OCI-LY1 (cell line): ENCODE measurements around the gene TAF3.

ENCODE experiments used
- H2AFZ ChIP-seq: fragments of 200-600 bp; sonication (generic), shearing (Covaris generic); 2 replicates; pipeline ENCODE4 v1.6.0; 2014; ENCODE audit warnings: antibody characterized with exemption, mild to moderate bottlenecking, low read length
- H3F3A ChIP-seq: fragments of 200-600 bp; sonication (generic), shearing (Covaris generic); 2 replicates; pipeline ENCODE4 v1.6.0; 2014; ENCODE audit warnings: mild to moderate bottlenecking, antibody characterized with exemption, low read length, moderate library complexity; ENCODE audit not compliant: insufficient read depth
- H3K27ac ChIP-seq: fragments of 200-600 bp; sonication (generic); 2 replicates; pipeline ENCODE4 v1.5.1; 2014; ENCODE audit warnings: low read length, mixed run types, mild to moderate bottlenecking, low read depth; ENCODE audit not compliant: poor library complexity, severe bottlenecking
- H3K27me3 ChIP-seq: fragments of 200-600 bp; sonication (generic); 2 replicates; pipeline ENCODE4 v1.6.0; 2014; ENCODE audit warnings: antibody characterized with exemption, mild to moderate bottlenecking, low read length, moderate library complexity; ENCODE audit not compliant: insufficient read depth
- H3K36me3 ChIP-seq: fragments of 200-600 bp; sonication (generic); 2 replicates; pipeline ENCODE4 v1.6.1; 2014; ENCODE audit warnings: mild to moderate bottlenecking, antibody characterized with exemption, low read length, moderate library complexity, mixed read lengths; ENCODE audit not compliant: insufficient read depth
- H3K4me1 ChIP-seq: fragments of 200-600 bp; sonication (generic); 2 replicates; pipeline ENCODE4 v1.5.1; 2014; ENCODE audit warnings: mild to moderate bottlenecking, low read length, moderate library complexity; ENCODE audit not compliant: insufficient read depth, severe bottlenecking
- H3K4me2 ChIP-seq: fragments of 200-600 bp; sonication (generic), shearing (Covaris generic); 2 replicates; pipeline ENCODE4 v1.6.1; 2014; ENCODE audit warnings: low read length
- H3K4me3 ChIP-seq: fragments of 200-600 bp; sonication (generic); 2 replicates; pipeline ENCODE4 v1.5.1; 2014; ENCODE audit warnings: low read length, low read depth, mild to moderate bottlenecking, mixed read lengths; ENCODE audit not compliant: poor library complexity, severe bottlenecking
- H3K79me2 ChIP-seq: fragments of 200-600 bp; shearing (Covaris generic); 2 replicates; pipeline ENCODE4 v1.6.1; 2016; ENCODE audit warnings: mixed run types, low read length, mixed read lengths; ENCODE audit not compliant: insufficient read depth
- H3K9ac ChIP-seq: fragments of 200-600 bp; sonication (generic), shearing (Covaris generic); 2 replicates; pipeline ENCODE4 v1.6.1; 2014; ENCODE audit warnings: mild to moderate bottlenecking, low read length, mixed read lengths
- H3K9me2 ChIP-seq: fragments of 200-600 bp; sonication (generic), shearing (Covaris generic); 2 replicates; pipeline ENCODE4 v1.6.1; 2014; ENCODE audit warnings: low read depth, mild to moderate bottlenecking, low read length, mixed read lengths
- H3K9me3 ChIP-seq: fragments of 200-600 bp; shearing (Covaris generic); 2 replicates; pipeline ENCODE4 v1.6.1; 2014; ENCODE audit warnings: low read length, mixed read lengths
- H4K20me1 ChIP-seq: fragments of 200-600 bp; sonication (generic), shearing (Covaris generic); 2 replicates; pipeline ENCODE4 v1.6.0; 2016; ENCODE audit warnings: mild to moderate bottlenecking, low read length; ENCODE audit not compliant: insufficient read depth
- CTCF ChIP-seq: fragments of 200-600 bp; sonication (generic), shearing (Covaris generic); IDR thresholded peaks from 2 replicates; pipeline ENCODE4 v1.5.1; 2017; ENCODE audit warnings: mild to moderate bottlenecking, antibody characterized with exemption, low read length, moderate library complexity, mixed read lengths
- EZH2 ChIP-seq: fragments of 200-600 bp; sonication (generic), shearing (Covaris generic); IDR thresholded peaks from 2 replicates; pipeline ENCODE4 v1.8.0; 2017; ENCODE audit warnings: borderline replicate concordance, mixed run types, mild to moderate bottlenecking, antibody characterized with exemption, low read length, moderate library complexity, mixed read lengths

TAF3 gene

GRCh38 chr10:7988989-7989388, 170.7 kb downstream of the TAF3 start:
- H3K4me3 ChIP-seq = no peak overlapping the region
- no peak overlapping the region for H2AFZ ChIP-seq

GRCh38 chr10:7998831-7999230, 180.5 kb downstream of the TAF3 start:
- Histone ChIP-seq H3K9me2 (no peaks in the 10 kb centered on the region), H3K4me1 (no peaks in the 10 kb centered on the region), H4K20me1 (no peaks in the 10 kb centered on the region), H3K36me3 (no peaks in the 10 kb centered on the region), H3K79me2 (no peaks in the 10 kb centered on the region), H3K27ac (no peak overlapping the region), H3K4me2 (no peak overlapping the region), H3K4me3 (no peak overlapping the region), H2AFZ (no peak overlapping the region), H3F3A (no peaks in the 10 kb centered on the region), H3K9me3 (no peaks in the 10 kb centered on the region), H3K9ac (no peak overlapping the region), H3K27me3 (no peaks in the 10 kb centered on the region)
- TF ChIP-seq EZH2 (no peak), CTCF (no peak)

More at GRCh38 chr10:7988989-7989388, 170.7 kb downstream of the TAF3 start:
- Histone ChIP-seq H3K36me3 (0 out of 2 replicates have a peak, but pooled peaks cover 5% of the 10 kb centered on the region), H3K79me2 (no peaks in the 10 kb centered on the region), H3K9me2 (no peaks in the 10 kb centered on the region), H3F3A (no peaks in the 10 kb centered on the region), H4K20me1 (no peaks in the 10 kb centered on the region), H3K27ac (no peak overlapping the region), H3K9me3 (no peaks in the 10 kb centered on the region), H3K9ac (no peak overlapping the region), H3K4me2 (no peak overlapping the region), H3K4me1 (no peaks in the 10 kb centered on the region), H3K27me3 (no peaks in the 10 kb centered on the region)
- TF ChIP-seq EZH2 (no peak), CTCF (no peak)

GRCh38 chr10:8004469-8005000, 186.2 kb downstream of the TAF3 start:
- Histone ChIP-seq H3K27me3 (no peaks in the 10 kb centered on the region), H3K79me2 (no peaks in the 10 kb centered on the region), H3K4me2 (no peak overlapping the region), H3K36me3 (no peaks in the 10 kb centered on the region), H2AFZ (no peak overlapping the region), H3K4me3 (no peak overlapping the region), H3K4me1 (no peaks in the 10 kb centered on the region), H4K20me1 (no peaks in the 10 kb centered on the region), H3K9me3 (peaks cover 7% of the 10 kb centered on the region), H3F3A (no peaks in the 10 kb centered on the region), H3K9me2 (no peaks in the 10 kb centered on the region), H3K9ac (no peak overlapping the region), H3K27ac (no peak overlapping the region)
- TF ChIP-seq EZH2 = no peak
- no peak for TF ChIP-seq CTCF
